HTERT RPE-1 (cell line): Measurements from ENCODE around the gene ALAS1.

Source experiments
- in situ Hi-C: fragments of 300-500 bp; cut with MboI; formaldehyde crosslinking; loops from 4 replicates; pipeline ENCODE4 v1.14.3; 2020; ENCODE audit warnings: low sequenced_read_pairs

Gene ALAS1

GRCh38 chr3:52248816-52249547, 51.0 kb downstream of the ALAS1 start:
- in situ Hi-C loops, result no loop called here

- in situ Hi-C loops, result no loop called here
These were observed 51.7 kb downstream of the ALAS1 start for GRCh38 chr3:52249683-52250082.

DNA sequence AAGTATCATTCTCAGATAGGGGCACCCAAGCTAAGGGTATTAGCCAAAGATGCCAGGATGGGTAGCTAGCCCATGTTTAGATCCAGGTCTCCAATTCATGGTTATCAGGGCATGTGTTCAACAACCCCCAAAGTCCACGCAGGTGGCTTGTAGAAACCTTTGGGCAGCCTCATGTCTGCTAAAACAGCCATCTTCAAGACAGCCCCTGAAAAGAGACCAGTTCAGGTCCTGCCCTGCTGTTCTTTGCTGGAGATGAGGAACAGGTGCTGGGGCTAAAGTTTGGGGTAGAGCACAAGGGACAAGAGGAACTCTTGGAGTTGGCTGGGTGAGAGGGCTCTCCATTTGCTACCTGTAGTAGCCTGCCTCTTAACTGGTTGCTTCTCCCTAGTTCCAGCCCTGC, 52.2 kb downstream of the ALAS1 start:
- in situ Hi-C loops, result no loop called here

DNA sequence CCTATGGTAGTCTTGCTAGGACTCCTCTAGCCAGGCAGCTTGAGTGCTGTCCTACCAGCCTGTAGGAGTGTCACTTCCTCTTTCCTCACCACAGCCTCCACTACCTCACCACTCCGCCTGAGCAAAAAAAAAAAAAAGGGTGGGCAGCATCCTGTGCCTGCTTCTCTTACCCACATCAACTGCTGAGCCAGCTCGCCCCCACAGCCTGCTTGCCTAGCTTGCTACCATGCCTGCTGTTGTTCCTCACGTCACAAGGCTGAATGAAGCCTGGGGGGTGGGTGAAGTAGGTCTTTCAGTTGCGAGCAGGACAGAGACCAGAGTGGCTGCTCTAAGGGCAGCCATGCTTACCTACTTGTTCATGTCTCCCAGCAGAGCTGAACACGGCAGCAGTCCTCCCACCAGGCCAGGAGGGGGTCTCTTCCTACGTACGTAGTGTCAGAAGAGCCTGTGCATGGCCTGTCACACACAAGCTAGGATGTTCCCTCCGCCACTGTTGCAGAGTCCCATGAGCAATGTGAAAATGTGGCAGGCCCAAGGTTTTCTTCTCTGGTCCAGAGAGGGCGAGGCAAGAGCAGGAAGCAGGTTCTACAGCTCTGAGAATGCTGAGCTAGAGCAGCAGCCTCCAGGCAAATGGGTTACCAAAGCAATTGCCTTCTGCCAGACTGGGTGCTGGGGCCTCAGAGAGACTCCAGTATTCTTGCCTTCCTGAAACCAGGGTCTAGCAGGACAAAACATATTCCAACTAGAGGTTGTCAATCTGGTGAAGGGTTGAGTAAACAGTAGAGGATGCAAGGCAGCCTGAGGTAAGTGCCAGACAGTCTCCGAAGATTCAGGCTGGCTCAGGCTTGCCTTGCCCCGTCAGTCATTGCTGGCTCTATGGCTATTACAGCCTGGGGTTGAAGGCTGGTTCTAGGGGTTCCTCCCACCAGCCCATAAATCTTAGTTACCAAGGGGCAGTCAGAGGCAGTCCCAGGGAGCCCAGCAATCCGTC, 55.6 kb downstream of the ALAS1 start:
- in situ Hi-C loops, result no loop called here

DNA sequence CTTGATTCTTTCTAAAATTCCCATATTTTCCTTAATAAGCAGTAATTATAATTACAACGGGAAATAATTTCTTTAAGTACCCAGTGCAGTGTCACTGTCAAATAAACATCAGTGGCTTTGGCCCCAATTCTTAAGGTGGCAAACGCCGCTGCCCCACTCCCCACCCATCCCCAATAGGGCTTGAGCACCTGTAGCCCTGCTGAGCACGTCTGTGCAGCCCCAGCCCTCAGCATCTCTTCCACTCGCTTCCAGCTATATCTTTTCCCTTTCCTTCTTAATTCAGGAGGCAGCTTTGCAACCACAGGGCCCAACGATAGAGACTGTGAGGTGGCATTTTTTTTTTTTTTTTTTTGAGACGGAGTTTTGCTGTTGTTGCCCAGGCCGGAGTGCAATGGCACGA, 56.6 kb downstream of the ALAS1 start:
- in situ Hi-C loops, result no loop called here

DNA sequence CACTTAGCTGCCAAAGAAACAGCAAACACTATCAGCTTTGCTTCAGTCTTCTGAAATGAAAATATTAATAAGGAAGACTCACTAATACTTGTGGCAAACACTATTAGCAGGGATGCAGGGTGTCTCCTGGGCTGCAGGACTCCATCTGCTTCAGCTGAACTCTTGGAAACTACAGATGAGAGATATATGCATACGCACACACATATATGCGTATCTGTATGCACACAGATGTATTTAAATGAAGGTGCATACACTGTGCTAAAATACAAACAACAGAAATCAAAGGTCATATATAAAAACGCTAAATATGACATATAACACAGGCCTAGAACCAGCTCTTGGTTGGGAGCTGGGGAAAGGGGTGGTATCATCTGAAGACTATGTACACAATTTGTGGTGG, 58.2 kb downstream of the ALAS1 start:
- in situ Hi-C loops, result no loop called here

DNA sequence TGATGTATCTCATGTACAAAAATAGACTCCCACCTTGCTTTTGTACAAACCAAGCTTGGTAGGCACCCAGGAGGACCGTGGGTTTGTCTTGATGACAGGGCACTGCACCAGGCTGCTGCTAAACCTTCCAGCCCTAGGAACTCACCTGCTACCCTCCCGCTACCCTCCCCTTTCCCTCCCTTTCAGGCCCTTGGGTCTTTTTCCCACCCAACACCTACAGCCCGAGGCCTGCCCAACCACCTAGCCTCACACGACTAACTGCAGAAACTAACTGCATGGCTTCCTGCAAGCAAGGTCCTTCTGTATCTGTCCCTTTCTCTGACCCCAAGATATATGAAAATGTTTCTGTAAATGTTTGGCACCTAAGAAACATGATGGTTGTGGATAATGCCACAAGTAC, 58.7 kb downstream of the ALAS1 start:
- in situ Hi-C loops, result no loop called here

DNA sequence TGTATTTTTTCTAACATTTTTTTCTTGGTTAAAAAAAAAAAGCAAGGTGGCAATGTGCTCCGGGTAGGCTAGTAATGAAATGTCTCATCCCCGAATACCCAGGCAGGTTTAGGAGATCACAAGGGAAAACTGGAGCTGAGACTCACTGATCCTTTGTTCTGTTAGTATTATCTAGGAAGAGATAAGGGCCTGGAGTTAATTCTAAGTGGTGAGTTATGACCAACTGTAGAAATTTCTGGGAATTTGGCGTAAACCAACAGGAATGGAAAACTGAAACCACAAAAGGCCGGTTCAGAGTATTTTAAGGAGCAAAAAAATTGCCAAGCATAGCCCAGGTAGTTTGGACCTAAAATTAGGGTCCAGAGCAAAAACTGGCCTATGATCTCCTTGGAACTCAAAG, 60.0 kb downstream of the ALAS1 start:
- in situ Hi-C loops, result no loop called here

GRCh38 chr3:52259035-52259434, 61.1 kb downstream of the ALAS1 start:
- in situ Hi-C loops, result no loop called here

DNA sequence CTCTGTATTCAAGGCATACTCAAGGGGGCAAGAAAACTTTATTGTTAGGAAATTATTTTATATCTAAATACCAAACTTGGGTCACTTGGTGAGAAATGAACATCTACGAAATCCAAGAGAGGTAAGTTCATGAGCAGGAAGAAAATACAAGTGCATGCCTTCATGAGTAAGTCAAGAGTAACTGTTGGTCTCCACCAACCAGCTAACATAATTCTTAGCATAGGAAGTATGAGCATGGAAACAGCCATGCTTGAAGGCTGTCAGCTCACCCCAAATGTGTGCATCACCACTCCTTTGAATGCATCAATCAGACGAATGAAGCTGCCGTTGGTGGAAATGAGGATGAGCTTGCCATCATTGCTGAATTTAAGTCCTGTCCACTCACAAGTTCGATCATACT, 61.5 kb downstream of the ALAS1 start:
- in situ Hi-C loops, result no loop called here

GRCh38 chr3:52262447-52262846, 64.5 kb downstream of the ALAS1 start:
- in situ Hi-C loops, result no loop called here
